ENCODE data around the gene TM2D3.

Gene TM2D3

DNA sequence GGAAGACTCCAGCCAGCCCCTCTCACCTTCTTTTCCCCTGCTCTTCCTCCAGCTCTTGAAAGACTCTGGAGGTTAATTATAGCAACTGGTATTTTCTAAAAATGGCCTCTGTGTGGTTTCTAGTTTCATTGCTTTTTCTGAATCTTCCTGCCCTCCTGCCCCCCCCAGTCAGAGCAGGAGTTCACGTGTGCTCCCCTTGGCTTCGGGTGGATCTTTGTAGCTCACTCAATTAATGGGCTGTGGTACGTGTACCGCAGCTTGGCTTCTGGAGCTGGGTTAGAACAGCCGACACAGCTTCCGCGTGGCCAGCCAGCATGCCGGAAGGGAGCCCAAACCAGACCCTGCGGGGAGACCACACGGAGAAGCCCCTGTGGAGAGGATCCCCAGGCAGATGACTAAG, 31.5 kb downstream of the TM2D3 start:
- no peak for DNase-seq

- DNase-seq, result no peak
Measured at GRCh38 chr15:101619615-101619865, 32.6 kb downstream of the TM2D3 start.

DNA sequence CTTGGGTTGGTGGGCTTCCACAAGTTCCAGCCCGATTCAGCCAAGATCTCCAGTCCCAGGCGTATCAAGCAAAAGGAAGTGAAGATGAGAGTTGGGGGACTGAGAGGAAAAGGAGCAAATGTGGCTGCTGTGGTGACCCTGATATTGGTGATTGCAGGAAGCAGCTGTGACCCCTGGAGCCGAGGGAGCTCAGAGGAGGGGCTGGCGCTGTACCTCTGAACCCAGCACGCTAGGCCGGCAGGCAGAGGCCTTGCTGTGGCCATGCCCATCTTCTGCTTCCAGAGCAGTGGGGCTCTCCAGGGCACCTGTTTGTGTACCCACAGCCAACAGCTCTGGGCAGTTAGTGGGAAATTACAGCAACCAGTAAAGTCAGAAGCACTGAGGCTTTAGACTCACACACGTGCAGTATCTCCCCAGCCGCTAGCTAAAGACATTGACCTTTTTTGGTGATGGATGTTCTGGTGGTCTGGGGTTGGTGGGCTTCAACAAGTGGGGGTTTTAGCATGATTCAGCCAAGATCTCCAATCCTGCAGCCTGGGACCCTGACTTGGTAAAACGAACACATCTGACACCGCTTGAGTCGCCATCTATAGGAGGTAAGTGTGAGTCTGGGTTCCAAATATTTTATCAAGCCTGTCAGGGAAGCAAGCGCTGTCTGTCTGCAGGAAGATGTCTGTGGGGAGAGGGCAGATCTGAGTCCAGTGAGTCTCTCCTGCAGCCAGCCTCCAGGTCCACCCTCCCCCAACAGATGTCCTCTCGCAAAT, 33.1 kb downstream of the TM2D3 start:
- DNase-seq, result no peak

DNA sequence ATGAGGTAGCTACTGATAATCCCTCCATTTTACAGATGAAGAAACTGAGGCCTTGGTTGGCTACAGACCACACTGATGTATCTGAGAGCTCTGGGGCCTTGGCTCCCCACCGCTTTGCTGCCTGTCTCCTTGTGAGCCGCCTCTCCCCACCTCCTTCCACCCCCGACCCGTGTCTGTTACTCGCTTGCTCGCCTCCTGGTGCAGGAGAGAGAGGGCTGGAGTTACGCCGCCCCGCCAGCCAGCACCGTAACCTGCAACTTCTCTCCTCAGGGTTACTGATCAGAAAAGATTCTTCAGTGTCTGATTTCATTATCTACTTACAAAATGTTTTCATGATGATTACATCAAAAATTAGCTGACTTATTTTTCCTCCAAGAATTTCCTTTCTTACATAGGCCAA, 34.1 kb downstream of the TM2D3 start:
- DNase-seq, result no peak

GRCh38 chr15:101617390-101617965, 34.7 kb downstream of the TM2D3 start:
- DNase-seq, result no peak

- no peak for DNase-seq
Measured at GRCh38 chr15:101615986-101616848, 36.0 kb downstream of the TM2D3 start.

DNA sequence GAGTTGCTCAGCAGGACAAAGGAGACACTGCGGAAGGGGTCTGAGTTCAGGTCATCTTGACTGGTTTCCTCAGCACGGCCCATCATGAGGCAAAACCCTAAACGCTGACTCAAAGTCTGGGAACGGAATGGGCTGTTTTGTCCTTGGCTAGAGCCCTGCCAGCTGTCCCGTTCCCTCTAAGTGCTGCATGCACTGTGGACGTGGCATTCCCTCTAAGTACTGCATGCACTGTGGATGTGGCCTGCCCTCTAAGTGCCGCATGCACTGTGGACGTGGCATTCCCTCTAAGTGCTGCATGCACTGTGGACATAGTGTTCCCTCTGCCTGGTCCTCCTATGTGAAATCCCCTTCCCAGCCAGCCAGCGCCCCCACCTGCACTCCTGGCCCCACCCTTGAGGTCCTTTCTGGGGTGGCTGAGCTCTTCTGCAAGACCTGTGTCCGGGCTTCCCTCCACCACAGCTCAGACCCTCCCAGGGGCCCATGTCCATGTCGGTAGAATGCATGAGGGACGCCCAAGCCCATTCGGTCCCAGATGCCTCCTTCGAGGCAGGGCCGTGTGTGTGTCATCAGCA, 36.7 kb downstream of the TM2D3 start:
- no peak for DNase-seq

- no peak for DNase-seq
Measured at GRCh38 chr15:101614761-101615160, 37.4 kb downstream of the TM2D3 start.

- DNase-seq, result no peak
Measured at GRCh38 chr15:101614001-101614585, 38.1 kb downstream of the TM2D3 start.

GRCh38 chr15:101613130-101614000, 38.8 kb downstream of the TM2D3 start:
- no peak for DNase-seq

GRCh38 chr15:101612676-101613075, 39.5 kb downstream of the TM2D3 start:
- DNase-seq, result no peak

DNA sequence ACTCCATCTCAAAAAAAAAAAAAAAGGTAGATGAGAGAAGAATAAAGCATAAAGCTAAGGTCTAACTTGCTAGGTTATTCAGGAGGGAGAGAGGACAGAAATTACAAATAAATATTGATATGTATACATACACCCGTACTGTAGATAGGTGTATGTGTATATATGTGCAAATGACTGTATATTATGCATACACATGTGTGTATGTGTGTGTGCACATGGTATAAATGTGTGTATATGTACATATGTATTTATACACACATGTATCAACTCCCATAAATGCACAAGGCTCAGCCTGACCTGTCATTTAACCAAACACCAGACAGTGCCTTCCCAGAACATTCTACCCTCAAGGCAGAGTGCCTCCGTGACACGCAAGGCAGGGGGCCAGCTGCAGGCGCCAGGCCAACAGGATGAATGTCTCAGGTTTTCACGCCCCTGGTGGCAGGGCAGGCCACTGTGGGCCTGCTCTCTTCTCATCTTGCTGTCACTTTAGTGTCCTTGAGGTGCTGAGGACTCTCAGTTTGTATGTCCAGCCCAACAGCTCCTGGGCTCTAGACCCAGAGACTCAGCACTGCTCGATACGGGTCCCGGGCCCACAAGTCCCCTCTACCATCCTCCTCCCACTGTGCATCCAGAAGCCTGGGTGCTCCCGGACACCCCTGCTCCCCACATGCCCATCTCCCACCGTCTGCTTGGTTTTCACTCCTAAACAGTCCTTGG, 40.4 kb downstream of the TM2D3 start:
- DNase-seq, result no peak

GRCh38 chr15:101611007-101611406, 41.2 kb downstream of the TM2D3 start:
- no peak for DNase-seq

DNA sequence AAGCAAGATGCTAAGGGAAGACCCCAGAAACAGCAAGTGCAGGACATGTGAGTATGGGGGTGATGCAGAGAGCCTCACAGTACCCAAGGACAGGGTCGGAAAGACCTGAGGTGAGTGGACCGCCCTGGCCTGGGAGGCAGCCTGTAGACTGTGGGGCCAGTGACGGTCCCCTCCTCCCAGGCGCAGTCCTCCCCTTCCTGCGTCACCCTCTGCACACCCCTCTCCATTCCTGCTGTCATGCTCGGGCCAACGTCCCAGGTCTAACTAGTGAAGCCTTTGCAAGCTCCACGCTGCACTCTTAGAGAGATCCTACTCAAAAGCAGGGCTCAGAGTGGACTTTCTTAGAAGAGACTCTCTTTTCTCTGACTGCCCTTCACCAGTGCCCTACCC, 41.6 kb downstream of the TM2D3 start:
- no peak for DNase-seq

DNA sequence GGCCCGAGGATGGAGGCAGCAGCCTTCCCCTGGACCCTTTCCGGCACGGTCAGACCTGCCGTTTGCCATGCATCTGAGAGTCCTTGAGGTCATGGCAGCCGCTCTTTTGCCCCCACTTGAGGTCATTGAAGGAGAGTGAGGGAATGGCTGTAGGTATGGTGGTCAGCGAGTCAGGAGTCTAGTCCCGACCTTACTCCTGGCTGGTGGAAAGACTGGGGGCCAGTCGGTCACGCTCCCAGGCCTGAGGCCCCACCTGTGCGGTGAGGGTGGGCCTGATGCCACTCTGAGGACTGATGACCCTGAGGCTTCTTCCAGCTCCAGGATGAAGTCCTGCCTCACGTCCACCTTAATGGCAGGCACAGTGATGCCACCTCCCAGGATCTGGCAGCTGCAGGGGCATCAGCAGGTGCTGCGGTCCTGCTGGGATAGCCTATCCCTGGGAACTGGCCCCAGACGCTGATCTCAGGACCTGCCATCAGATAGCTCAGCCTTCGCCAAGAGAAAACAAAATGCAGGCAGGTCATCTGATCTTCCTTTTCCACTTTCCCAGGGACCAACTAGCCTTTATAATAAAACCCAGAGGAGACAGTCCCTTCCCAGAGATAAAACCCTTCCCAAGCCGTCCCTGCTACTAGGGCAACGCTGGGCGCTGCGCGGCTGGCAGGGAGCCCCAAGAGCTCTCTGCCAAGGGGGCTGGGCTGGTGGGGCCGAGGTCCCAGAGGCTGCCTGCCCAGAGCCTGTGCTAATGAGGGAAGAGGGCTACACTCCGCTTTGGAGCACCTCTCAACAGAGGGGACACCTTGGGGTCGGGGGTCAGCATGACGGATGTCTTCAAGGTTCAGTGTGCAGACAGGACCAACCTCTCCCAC, 42.2 kb downstream of the TM2D3 start:
- no peak for DNase-seq

GRCh38 chr15:101608201-101608600, 44.0 kb downstream of the TM2D3 start:
- no peak for DNase-seq

DNA sequence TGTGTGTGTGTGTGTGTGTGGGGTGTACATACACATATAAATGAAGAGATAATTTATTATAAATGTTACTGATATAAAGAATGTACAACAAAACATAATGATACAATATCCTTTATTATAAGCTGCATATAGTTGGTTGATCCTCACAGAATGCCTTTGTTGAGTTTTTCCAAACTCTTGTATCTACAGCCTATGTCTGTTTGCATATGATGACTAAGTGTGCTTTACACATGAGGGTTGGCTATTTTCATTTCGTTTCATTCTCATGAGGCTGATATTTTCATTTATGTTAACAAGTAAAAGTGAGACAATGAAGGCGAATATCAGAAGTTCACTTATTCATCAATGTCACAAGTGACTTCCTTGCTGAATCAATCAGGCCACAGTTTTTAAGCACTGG, 45.1 kb downstream of the TM2D3 start:
- no peak for DNase-seq

DNA sequence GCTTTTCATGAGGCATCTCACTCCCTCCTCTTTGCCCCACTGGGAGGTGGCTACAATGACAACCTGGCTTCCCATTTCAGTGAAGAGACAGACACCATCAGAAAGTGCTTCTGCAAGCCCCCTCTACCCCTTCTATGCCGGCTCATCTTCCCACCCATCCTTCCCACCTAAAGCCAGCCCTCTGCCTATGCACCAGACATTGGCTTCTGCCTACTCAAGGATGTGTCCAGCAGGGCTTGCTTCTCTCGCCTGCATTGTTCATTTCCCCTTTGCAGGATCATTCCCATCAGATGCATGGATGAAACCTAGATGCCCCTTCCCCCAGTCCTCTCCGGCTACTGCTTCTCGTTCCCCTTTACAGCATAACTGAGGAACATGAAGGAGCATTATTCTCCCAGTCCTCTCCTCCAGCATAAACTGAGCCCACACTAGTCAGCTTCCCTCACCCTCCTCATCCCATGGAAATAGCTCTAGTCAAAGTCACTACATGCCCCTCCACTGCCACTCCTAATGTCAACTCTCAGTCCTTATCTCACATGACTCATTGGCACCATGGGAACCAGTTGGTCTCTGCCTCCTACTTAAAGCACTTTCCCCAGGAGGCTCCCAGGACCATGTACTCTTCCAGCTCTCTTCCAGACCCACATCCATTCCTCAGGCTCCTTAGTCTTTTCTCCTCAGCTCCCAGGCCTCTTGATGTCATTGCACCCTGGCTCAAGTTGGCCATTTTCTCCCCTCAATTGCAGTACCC, 47.9 kb downstream of the TM2D3 start:
- no peak for DNase-seq

GRCh38 chr15:101602801-101603200, 49.4 kb downstream of the TM2D3 start:
- DNase-seq, result no peak

DNA sequence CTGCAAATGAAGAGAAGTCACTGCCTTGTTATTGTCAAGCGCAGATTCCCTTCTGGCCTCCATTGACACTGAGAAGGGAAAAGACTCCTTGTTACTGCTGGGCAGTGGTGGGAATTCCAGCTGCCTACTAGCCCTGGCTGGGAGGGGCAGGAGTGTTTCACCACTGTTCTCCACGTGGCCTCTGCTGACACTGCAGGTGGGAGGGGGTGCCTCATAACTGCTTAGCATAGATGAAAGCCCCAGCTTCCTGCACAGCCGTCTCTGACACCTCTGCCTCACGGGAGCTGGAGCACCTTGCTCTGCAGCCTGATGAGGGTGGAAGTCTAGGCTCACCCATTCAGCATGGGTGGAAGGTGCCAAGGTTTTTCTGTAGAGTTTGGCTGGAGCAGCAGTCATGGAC, 52.1 kb downstream of the TM2D3 start:
- no peak for DNase-seq
